RPMI8226 (cell line): ENCODE measurements around the gene PODXL2.

ENCODE experiments used
- DNase-seq: peaks from one replicate; pipeline ENCODE4 v3.0.0-alpha.2; 2015

PODXL2 gene

DNA sequence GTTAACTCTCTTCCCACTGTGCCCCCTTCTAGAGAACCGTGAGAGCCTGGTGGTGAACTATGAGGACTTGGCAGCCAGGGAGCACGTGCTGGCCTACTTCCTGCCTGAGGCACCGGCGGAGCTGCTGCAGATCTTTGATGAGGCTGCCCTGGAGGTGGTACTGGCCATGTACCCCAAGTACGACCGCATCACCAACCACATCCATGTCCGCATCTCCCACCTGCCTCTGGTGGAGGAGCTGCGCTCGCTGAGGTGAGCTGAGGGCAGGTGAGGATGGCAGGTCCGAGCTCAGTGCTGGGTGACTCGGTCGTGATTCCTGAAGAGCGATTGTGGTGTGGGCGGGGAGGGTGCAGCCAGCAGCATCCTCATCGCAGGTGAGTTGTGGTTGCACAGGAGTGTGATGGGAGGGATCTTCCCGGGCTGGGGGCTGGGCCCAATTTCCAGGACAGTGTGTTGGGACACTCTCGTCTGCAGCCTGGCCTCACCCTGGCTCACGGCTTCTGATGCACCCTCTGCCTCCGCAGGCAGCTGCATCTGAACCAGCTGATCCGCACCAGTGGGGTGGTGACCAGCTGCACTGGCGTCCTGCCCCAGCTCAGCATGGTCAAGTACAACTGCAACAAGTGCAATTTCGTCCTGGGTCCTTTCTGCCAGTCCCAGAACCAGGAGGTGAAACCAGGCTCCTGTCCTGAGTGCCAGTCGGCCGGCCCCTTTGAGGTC, 22.7 kb upstream of the PODXL2 start:
- DNase-seq = no peak

DNA sequence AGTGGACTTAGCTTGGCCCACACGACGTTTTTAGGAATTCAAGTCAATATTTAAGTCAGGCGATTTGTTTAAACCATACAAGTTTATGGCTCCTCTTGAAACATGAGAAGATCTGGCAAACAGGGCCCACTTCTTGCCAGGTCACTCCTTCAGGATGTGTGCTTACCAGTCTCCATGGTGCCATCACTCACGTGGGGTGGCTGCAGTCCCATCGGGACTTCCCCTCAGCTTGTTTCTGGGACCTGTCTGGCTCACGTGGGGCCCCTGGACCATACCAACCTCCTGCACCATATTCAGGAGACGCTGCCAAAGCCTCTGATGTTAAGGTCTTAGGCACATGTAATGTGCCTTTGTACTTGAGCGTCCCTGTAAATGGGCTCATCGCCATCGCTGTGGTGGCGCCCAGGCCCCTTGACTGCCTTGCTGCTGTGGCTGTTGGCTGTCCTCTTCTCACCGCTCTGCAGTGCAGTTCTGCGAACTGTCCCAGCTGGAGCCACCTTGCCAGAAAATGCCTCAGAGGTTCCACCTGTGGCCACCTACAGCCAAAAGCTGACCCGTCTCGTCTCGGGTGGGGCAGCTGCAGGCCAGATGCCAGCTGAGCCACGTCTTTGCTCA, 21.9 kb upstream of the PODXL2 start:
- DNase-seq = no peak

DNA sequence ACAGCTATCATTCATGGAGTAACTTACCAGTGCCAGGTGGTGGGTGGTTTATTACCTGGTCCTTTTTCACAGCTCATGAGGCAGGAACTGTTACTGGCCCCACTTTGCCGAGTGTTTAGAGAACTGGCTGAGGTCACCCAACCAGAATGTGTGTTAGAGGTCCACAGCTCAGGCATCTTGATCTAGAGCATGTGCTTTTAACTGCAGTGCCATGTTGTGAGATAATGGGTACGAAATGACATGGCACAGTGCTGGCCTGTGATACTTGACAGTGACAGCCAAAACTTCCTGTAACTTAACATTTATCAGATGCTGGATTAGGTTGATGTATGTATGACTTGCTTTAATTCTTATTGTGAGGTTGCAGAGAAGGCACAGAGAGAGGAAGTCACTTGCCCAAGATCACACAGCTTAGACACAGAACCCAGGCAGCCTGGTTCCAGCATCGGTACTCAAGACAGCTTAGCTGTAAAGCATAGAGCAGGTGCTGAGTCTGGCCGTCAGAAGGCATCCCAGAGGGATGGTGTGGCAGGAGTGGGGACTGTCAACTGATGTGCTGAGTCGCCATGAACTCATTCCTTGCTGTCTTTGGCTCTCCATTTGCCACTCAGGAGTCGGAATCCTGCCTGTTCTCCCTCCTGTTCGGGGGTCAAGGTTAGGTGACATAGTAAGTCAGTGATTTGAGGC, 21.2 kb upstream of the PODXL2 start:
- no peak for DNase-seq

DNA sequence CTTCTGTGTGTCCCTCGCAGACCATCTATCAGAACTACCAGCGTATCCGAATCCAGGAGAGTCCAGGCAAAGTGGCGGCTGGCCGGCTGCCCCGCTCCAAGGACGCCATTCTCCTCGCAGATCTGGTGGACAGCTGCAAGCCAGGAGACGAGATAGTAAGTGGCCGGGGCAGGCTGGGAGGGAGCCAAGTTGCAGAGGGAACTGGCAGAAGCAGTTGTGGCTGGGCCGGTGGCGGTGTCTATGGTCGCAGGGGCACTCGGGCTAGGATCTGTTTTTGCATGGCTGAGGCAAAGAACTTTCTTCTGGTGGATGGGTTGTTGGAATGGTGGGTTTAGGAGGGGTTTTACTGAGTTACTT, 20.6 kb upstream of the PODXL2 start:
- DNase-seq = no peak

DNA sequence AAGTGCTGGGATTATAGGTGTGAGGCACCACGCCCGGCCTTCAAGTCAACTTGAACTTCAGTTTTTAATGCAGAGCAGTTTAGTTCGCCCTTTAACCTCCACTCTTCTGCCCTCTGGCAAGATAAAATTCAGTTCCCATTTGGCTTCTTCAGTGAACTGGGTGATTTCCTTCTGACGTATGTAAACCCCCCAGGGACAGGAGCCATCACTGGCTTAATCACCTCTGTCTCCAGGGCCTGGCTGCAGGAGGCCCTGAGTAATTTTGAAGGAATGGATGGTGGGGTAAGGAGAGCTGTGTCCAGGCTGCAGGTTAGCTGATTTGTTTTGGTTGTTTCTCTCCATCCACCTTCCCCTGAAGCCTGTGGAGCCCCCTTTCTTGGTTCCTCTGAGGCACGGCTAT, 18.9 kb upstream of the PODXL2 start:
- no peak for DNase-seq

DNA sequence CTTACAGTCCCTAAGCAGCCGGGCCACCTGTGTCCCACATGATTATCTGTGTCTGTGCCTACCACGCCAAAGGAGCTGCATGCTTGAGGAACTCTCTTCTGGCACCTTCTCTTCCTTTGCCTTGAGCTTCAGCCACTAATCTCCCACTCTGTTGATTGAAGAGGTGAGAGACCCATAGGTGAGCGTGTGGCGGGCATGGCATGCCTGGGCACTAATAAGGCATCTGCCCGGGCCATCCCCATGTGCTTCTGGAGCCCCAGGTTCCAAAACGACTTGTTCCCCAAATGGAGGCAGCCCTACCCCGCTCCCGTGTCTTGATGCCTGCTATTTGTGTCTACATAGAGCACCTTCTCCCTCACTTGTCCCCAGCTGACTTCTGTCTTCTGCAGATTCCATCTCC, 17.7 kb upstream of the PODXL2 start:
- DNase-seq = no peak

DNA sequence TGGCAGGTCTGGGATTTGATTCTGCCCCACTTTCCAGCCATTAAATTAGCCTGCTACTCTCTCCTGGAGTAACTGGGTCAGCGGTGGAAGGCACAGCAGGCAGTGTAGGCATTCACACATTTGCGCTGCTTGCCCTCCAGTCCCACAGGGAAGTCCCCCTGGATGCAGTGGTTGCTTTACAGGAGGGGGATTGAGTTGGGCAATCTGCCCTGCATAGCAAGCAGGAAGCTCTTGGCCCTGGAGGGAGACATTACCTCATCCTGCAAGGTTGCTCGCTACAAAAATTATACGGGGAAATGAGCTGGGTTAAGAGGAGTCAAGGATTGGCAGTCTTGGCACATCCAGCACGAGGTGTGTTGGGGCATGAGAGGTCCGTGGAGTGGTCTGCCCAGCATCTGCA, 16.0 kb upstream of the PODXL2 start:
- no peak for DNase-seq

DNA sequence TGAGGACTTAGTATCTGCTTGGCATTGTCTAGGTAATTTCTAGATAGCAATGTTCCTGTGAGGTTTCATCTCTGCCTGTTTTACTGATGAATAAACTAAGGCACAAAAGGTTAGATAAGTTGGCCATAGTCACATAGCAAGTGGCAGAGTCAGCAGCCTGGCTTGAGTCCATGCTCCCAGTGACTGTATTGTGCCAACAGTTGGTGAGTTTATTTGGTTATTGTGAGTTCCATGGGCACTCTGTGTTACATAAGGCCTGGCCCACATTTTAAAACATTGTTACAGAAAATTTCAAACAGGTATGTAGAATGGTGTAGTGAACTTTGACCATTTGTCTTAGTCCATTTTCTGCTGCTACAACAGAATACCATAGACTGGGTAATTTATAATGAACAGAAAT, 15.6 kb upstream of the PODXL2 start:
- no peak for DNase-seq

DNA sequence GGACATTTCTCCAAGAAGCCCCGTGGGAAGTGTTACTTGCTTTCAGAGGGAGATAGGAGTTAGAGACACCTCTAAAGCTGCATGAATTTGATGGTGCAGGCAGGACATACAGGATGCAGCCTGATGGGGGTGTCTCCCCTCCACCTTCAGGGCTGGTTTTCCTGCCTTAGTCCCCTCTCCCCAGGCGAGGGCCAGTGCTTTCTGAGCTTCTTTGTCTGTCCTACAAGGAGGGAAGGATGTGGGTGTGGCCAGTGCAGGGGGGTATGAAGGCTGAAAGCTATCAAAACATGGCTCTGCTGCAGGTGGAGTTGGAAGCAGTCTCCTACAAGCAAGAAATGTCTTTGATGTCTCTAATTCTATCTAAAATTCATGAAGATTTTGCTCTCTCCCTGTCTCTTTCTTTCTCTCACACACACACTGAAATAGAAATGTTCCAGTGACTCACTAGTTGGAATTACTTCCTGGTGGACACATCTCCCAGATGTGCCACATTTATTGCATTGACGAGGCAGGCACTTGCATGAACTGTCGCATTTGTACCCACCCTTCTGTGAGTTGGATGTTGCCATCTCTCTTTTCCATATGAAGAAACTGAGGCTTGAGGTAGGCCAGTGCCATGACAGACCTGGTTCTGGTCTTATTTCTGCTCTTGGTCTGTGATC, 13.9 kb upstream of the PODXL2 start:
- no peak for DNase-seq

DNA sequence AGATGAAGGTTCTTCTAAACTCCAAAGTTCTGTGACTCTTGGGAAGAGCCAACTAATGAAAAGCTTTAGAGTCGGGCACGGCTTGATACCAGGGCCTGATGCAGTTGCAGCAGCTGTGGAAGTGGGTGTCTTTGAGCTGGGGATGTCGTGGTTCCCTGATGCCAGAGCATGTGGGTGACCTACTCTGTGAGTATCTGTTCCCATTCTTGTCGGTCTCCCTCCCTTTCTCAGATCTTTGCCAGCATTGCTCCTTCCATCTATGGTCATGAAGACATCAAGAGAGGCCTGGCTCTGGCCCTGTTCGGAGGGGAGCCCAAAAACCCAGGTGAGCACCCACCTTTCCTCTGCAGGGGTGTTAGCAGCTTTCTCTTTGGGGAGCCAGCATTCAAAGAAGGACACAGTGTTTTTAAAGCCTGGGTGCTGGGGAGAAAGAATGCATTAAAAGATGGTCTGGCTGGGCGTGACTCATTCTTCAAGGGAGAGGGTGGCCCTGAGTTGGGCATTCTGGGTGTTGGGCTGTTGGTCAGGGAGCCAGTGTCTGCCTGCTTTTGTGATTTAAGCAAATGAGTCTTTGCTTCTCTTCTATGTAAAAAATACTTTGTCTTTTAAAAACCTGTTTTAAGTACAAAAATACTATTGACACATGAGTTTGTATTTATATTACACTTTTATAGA, 13.2 kb upstream of the PODXL2 start:
- DNase-seq = no peak

DNA sequence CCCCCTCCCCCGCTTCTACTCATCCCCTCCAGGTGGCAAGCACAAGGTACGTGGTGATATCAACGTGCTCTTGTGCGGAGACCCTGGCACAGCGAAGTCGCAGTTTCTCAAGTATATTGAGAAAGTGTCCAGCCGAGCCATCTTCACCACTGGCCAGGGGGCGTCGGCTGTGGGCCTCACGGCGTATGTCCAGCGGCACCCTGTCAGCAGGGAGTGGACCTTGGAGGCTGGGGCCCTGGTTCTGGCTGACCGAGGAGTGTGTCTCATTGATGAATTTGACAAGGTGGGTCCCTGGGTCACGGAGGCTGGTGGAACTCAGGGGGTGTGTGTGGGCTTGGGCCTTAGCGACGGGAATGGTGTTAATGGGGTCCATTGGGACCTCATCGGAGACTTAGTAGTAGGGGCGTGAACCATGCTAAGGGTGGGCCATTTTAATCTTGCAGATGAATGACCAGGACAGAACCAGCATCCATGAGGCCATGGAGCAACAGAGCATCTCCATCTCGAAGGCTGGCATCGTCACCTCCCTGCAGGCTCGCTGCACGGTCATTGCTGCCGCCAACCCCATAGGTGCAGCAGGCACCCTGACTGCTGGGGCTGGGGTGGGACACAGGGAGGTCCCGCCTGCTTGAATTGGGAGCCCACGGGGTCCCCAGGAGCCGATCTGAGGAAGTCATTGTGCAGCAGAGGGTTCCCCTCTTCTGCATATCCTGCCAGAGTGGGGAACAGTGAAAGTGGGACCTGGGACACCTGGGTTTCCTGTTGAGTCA, 12.0 kb upstream of the PODXL2 start:
- DNase-seq = no peak

DNA sequence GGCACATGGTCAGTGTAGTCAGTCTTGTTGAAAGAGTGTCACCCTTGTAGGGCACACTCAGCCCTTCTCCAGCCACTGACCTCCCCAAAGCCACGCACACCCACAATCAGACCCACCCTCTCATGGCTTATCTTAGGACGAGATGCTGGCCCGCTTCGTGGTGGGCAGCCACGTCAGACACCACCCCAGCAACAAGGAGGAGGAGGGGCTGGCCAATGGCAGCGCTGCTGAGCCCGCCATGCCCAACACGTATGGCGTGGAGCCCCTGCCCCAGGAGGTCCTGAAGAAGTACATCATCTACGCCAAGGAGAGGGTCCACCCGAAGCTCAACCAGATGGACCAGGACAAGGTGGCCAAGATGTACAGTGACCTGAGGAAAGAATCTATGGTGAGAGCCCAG, 10.1 kb upstream of the PODXL2 start:
- DNase-seq = no peak

DNA sequence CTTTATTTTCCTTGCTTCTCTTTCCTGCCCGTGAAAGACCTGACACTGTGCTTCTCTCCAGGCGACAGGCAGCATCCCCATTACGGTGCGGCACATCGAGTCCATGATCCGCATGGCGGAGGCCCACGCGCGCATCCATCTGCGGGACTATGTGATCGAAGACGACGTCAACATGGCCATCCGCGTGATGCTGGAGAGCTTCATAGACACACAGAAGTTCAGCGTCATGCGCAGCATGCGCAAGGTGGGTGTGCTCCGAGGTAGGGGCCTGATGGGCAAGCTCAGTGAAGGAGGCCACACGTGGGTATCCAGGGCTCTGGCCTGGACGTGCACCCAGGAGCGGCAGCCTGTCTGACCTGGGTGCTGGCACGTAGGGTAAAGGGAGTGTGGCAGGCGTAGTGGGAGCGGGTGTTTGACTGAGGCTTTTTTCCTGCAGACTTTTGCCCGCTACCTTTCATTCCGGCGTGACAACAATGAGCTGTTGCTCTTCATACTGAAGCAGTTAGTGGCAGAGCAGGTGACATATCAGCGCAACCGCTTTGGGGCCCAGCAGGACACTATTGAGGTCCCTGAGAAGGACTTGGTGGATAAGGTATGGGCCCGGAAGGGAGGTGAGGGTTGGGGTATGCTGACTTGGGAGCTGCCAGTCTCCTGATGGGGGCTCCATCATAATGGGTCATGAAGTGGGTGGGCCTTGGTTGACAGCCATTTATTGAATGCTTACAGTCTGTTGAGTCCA, 8.2 kb upstream of the PODXL2 start:
- no peak for DNase-seq

DNA sequence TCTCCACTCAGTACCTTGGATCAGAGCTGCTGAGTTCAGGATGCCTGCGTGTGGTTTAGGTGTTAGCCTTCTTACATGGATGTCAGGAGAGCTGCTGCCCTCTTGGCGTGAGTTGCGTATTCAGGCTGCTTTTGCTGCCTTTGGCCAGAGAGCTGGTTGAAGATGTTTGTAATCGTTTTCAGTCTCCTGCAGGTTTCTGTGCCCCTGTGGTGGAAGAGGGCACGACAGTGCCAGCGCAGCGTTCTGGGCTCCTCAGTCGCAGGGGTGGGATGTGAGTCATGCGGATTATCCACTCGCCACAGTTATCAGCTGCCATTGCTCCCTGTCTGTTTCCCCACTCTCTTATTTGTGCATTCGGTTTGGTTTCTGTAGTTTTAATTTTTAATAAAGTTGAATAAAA, 7.0 kb upstream of the PODXL2 start:
- no peak for DNase-seq

DNA sequence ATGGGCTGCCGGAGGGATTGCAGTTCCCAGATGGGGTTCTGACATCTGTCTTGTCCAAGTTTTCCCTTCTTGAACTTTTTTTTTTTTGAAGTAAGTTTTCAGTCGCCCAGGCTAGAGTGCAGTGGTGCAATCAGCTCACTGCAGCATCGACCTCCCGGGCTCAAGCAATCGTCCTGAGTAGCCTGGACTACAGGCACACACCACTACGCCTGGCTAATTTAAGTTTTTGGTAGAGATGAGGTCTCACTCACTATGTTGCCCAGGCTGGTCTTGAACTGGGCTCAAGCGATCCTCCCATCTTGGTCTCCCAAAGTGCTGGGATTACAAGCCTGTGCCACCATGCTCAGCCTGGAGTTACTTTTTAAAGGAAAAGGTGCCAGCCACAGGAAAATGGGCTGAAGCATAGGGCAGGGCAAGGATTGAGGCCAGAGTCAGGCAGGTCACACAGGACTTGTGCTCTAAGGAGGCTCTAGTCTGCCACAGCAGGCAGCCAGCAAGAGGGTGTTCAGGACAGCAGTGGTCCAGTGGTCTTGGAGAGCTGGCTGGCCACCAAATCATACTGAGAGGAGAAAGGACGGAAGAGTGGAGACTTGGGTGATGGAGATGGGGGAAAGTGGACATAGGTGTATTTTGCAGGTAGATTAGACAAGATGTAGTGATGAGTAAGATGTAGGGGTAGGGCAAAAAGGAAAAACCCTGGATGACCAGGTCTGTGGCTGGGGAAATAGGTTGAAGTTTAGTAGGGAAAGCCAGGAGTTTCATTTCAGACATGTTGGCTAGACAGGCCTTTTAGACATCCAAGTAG, 6.0 kb upstream of the PODXL2 start:
- DNase-seq = no peak

DNA sequence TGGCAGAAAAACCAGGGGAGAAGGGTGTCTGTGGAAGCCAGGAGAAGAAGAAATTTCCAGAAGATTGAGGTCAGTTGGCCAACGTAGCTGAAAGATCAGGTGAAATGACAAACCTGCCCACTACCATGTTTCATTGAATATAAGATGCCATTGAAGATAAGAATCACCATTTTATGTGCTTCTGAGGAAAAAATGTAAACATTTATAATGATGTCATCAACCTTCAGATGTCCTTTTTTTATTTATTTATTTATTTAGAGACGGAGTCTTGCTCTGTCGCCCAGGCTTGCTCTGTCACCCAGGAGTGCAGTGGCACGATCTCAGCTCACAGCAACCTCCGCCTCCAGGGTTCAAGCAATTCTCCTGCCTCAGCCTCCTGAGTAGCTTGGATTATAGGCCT, 4.9 kb upstream of the PODXL2 start:
- no peak for DNase-seq

DNA sequence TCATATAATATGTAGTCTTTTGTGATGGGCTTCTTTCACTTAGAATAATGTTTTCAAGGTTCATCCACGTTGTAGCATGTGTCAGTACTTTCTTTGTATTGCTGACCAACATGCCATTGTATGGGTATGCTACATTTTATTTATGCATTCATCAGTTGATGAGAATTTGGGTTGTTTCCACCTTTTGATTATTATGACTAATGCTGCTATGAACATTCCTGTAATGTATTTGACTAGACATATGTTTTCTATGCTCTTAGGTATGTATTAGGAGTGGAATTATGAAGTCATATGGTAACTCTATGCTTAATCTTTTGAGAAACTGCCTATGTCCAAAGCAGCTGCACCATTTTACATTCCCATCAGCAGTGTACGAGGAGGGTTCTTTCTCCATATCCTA, 3.2 kb upstream of the PODXL2 start:
- no peak for DNase-seq

DNA sequence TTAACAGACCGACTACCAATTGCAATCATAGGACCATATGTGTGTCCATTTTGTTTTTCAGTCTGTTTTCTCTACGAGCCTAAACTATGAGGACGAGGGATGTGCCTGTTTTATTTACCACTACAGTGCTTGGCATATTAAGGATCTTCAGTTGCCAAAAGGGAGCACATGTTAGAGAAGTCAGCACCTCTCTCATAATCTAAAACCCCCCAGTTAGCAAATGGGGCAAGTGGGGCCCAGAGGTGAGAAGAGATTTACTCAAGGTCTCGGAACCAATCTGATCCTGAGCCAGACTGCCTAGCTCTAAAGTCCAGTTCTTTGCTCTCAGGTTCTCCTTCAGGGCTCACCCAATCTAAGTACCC, 578 bp upstream of the PODXL2 start:
- no peak for DNase-seq

DNA sequence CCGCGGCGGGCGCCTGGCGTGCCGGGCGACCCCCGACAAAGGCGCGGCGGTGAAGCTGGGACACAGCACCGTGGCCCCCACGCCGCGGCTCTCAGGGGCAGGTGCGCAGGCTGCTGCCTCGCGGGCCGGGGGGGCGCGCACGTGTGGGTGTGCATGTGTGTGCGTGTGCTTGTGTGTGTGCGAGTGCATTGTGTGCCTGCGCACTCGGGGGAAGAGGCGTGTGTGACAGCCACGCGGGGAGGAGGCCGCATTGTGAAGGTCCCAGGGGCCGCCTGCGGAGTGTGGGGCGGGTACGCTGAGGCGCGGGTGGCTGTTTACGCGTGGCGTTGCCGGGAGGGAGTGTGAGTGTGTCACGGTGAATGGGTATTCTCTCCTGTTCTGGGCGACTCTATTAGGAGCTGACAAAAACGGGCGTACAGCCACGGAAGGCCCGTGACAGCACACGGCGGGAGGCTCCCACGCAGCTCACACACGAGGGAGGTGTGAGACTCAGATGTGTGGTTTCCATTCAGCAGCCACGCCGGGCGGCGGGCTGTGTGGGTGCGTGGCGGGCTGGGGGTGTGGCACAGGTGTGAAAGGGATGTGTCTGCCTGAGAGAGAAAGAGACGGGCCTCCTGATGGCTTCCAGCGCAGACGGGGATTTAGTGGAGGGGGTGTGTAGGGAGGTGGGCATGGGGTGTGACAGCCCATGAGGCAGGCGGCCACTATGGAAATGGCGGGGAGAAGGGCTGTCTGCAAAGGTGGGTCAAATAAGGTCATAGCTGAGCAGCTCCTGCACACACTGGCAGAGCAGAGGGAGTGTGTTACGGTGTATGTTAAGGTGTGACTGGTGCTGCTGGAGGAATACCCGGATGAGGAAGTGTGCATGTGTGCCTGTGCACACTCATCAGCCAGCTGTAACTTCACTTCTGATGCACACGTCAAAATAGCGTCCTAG, 750 bp downstream of the PODXL2 start:
- peak; percentile 73 for DNase-seq
